Activated CD8-positive, alpha-beta memory T cell treated with anti-CD3 and anti-CD28 coated beads for 48 hours (primary cell): ENCODE results near the gene HTRA1.

Source experiments
- DNase-seq, 3 experiments: peaks; one replicate each; pipeline ENCODE4 v3.0.0-alpha.2; 2020; ENCODE audit warnings: low read depth in 2 of 3, low spot score in 2 of 3

Gene HTRA1

DNA sequence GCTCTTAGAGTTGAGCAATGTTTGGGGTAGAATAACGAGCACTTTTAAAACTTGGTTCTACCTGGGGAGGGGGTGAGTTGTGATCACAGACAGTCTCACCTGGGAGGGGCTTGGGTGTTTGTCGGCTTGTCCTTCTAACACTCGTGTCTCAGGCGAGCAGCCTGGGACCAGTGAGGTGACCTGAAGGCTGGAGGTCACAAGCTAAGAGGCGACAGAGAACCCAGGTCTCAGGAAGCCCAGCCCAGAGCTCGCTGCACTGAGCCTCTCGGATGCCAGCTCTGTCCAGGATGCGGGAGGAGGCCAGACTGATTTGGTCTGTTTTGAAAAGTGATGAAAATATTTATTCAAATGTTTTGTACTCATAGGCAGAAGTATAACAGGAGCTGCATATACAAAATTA is 11.8 kb downstream of the HTRA1 start:
- no peak for DNase-seq

DNA sequence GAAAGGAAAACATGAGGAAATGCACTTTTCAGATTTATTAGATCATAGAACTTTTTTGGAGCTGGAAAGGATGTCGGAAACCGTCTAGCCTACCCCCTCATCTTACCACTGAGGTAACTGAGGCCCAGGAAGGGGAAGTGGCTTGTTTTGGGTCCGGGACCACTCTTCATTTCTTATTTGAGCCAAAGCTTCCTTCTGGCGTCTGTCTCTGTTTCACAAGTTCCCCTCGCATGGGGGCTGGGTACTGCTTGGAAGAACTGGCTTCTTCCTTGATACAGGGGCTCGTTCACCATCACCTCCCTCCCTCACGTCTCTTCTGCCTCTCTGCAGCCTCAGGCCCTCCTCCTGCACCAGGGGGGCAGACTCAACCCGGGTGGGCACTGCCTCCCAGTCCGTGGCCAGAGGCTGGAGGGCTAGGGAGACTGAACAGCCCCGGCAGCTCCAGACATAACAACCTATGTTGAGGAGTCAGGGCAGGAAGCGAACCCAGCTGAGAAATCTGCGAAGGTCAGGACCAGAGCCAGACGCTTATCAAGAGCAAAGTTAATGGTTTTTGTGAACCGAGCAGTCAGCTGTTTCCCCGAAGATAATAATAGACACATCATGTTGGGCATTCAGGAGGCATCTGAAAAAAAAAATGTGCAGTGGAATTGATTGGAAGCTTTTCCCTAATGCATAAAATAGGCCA is 12.9 kb downstream of the HTRA1 start:
- DNase-seq, result no peak

DNA sequence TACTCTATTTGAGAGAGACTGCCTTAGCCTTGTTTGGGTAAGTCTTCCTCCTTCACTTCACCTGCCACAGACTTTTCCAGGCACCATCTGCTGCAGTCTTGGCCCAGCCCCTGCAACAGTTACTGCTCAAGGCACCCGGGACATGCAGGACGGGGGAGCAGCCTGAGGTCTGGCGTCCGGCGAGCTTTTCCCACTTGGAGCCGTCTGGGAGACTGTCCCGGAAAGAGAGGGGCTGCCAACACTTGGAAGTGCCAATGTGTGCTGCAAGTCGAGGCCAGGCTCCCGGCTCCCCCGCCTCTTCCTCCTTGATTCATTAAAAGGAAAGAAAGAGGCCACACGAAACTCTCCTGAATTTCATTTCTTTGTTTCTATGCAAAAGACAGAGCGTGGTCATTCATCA is 13.7 kb downstream of the HTRA1 start:
- no peak for DNase-seq

DNA sequence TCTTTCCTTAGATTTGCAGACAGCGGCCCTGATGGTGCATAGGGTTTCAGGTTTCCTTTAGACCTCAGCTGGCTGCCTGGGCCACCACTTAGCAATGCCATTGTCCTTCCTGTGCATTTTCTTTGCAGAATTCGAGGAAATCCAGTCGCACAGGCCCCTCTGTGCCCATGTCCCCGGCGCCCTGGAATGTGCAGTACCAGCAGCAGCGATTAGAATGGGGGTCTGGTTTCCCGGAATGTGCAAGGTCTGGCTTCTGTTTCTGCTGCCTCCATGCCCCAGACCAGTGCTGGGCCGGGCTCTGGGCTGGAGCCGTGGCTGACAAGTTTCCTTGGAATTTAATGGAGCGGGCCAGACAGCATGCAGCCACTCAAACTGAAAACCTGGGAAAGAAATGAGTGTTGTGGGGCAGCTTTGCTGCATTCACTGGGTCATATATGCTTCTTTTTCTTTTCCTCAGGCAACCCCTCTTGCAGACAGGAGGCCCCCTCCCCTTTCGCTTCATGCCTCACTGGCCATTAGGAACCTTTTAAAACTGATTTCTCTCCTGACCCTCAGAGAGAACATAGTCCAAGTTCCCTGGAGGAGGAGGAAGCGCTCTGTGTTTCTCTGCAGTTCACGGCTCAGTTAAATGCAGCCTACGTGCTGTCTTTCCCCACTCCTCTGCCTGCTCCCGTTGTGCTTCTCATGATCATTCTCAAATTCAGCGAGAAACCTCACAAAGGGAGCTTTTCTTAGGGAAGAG is 14.4 kb downstream of the HTRA1 start:
- DNase-seq, result no peak

DNA sequence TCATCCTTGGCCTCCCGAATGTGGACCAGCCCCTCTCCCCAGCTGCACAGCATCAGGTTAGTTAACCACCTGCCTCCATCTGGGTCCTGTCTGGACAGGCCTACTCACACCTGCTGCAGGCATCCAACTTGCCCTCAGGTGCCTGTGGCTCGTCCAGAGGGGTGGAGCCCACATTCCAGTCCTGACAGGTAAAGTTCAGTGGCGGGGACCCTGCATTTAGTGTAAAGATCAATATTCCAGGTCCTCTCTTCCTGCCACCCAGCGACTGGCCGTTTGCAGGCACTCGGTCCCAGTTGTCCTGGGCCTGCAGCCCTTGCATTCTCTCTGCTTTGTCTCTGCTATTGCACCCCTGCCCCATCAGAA is 15.0 kb downstream of the HTRA1 start:
- no peak for DNase-seq

DNA sequence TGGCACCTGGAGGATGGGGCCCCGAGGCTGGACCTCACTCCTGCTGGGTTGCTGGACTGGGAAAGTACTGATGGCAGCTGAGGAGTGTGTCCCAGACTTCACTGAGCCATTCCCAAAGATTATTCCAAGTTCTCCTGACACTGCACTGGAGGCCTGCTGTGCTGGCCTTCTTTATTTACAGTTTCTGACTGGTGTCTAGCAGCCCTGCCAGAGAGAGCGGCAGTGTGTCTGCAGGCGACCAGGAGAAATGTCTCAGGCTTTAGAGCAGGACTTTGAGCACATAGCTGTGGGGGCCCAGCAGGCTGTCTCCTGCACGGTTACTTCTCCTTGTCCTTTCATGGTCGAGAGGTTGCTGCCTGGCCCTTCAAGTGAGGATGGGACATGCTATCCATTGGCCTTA is 16.1 kb downstream of the HTRA1 start:
- DNase-seq, result no peak

DNA sequence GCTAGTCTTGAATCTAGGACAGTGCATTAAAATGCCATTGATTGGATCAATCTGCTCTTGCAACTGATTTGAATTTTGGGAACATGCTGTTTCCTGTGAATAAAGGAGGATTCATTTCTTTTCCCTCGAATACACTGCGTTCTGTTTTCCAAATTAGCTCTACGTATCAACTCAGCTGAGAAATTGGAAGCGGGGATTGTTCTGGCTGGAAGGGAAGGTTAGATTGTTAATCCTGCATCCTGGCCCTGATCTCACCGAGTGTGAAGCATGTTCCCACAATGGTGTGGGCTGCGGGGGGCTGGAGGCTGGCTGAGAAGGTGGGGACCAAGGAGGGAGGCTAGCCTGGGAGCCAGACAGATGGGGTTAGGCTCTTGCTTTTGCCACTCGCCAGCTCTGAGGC is 17.6 kb downstream of the HTRA1 start:
- no peak for DNase-seq

DNA sequence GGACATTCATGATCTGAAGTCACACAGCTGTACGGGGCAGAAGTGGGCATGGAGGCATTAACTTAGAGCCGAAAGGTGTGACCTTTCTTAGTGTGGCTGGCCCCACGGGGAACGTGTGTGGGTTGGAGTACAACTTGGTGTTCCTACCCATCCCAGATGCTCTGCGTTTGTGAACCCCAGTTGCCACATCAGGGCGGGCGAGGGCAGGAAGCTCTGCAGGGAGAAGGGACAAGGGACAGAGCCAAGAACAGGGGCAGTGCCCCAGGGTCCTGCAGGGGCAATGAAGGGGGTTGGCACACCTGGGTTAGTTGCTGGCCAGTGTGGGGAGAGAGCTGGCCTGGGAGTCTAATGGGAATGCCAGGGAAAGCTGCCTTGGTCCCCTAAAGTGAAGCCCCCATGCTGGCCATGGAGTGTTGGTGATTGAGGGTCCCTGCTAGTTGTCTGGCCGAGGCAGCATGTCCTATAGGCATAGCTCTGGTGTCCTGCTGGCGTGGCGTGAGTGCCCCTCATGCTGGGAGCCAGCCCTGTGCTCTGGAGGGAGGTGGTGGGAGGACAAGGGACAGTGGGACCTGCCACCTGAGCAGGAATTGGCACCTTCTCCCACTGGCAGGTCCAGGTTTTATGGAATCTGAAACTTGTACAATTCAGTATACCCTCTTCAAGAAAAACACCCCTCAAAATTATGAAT is 18.9 kb downstream of the HTRA1 start:
- no peak for DNase-seq

DNA sequence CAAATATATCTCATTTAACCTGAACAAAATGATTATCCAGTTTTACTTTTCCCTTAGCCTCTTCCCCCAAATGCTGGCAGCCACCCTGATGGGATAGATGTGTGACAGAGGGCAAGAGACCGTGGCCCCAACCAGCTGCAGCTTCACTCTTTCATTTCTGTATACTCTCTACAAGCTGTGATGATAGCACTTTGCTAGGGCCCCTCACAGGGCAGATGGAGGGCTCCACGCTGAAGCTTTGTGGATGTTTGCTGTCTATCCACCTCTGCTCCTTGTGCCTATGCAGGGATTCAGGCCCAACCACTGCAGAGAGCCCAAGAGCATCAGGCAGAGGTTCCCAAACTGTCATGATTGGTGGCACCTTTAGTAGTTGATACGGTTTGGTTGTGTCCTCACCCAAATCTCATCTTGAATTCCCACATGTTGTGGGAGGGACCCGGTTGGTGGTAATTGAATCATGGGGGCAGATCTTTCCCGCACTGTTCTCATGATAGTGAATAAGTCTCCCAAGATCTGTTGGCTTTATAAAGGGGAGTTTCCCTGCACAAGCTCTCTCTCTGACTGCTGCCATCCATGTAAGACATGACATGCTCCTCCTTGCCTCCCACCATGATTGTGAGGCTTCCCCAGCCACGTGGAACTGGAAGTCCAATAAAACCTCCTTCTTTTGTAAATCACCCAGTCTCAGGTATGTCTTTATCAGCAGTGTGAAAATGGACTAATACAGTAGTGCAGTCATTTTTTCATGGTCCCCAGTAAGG is 20.1 kb downstream of the HTRA1 start:
- no peak for DNase-seq

DNA sequence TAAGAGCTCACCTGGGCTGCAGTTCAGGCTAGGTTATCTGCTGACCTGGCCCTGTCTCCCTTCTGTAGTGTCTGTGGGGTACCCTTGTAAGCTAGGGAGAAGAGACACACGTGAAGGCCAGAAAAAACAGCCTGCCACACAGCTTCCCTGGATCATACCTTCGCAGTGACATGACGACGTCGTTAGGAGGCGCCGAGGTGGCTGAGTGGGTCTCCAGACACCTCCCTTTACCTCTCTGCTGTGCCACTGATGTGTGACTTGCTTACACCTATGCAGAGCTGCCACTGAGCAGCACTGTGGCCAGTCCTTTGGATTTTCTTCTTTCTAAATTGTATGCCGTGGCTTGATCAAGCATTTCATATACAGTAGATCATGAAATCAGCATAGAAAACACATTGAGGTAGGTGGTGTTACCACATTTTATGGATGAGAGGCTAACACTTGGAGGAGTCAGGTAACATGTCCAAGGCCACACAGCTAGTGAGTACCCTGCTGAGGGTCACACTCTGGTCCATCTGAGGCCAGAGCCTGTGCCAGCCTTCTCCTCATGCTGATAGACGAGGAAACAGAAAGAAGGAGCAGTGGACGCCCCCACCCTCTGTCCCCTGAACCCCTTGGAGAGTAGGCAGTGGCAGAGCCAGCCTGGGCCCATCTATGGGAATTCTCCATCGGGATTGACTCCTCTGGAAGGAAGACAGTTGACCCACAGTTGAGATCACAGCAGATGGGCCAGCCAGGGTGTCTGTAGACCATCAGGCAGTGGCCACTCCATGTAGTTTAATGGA is 23.1 kb downstream of the HTRA1 start:
- no peak for DNase-seq

DNA sequence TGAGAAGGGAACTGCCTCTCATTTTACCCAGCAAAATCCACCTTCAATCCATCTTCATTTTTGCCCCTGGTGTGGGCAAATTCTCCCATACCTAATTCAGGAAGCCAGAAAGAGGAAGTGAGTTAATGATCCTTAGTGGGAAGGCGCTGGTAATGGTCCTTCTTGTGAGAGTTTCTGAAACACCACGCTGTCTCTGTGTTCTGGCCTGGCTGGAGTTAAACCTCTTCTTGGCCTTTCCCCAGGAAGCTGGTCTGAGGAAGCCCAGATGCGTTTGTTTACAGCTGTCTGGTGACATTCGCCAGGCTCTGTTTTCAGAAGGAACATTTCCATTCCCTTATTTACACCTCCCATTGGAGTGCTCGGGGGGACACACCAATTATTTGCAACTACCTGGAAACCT is 24.3 kb downstream of the HTRA1 start:
- no peak for DNase-seq

DNA sequence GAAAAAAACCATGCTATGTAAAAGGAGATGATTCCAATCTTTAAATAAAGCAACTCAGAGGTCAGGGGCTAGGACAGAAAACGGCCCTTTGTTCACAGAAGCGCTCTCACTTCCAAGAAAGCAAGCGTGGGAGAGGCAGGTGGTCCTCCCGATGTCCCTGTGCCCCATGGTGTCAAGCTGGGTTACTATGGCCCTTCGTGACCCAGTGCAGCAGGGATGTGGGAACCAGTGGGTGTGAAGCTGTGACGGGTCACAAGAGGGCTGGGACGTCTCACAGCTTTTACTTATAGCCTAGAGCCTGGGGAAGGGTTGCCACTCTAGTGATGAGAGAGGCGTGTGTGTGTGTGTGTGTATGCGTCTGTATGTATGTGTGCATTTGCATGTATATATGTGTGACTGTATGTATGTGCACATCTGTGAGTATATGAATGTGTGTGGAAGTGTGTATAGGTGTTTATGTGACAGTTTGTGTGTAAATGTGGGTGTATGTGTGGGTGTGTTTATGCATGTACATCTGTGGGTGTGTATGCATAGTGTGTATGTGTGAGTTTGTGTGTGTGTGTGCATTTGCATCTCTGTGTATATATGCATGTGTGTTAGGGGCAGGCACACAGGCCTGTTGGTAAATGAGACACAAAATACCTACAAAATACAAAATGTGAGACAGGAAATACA is 25.2 kb downstream of the HTRA1 start:
- no peak for DNase-seq

DNA sequence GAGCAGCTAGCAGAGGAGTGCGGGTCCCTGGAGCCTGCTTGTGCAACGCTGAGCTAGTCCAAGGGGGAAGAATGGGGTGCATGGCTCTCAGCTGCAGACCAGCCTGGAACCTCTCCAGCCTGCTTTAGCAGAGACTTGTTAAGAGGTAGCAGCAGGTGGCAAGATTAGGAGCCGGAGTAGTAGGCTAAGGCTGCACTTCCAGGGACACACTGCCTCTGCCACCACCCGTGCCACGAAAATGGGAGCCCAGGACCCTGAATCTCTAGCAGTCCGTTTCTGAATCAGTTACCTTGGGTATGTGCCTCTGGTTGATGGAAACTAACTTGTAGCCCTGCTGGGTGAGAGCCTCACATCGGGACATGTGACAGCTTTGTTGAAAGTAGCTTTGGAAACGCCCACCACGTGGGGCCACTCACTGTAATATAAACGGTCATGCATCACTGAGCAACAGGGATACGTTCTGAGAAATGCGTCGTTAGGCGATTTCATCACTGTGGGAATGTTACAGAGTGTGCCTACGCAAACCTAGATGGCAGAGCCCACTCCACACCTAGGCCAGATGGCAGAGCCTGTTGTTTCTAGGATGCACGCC is 25.9 kb downstream of the HTRA1 start:
- no peak for DNase-seq

DNA sequence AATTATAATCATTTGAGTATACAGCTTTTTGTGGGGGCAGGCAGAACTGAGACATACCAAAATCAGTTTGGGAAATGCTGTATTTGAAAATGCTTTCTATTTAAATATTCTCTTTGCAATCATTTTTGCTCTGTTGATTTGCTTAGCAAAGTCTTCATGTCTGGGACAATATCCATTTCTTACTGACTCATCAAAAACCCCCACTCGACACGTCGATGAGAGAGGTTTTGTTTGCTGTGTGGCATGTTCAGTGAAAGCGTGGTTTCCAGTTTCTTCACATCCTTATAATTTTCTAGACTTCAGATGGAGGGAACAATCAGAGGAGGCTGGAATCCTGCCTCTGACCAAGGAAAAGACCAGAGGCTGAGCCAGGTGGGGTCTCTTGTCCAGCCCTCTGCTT is 28.9 kb downstream of the HTRA1 start:
- DNase-seq, result no peak

DNA sequence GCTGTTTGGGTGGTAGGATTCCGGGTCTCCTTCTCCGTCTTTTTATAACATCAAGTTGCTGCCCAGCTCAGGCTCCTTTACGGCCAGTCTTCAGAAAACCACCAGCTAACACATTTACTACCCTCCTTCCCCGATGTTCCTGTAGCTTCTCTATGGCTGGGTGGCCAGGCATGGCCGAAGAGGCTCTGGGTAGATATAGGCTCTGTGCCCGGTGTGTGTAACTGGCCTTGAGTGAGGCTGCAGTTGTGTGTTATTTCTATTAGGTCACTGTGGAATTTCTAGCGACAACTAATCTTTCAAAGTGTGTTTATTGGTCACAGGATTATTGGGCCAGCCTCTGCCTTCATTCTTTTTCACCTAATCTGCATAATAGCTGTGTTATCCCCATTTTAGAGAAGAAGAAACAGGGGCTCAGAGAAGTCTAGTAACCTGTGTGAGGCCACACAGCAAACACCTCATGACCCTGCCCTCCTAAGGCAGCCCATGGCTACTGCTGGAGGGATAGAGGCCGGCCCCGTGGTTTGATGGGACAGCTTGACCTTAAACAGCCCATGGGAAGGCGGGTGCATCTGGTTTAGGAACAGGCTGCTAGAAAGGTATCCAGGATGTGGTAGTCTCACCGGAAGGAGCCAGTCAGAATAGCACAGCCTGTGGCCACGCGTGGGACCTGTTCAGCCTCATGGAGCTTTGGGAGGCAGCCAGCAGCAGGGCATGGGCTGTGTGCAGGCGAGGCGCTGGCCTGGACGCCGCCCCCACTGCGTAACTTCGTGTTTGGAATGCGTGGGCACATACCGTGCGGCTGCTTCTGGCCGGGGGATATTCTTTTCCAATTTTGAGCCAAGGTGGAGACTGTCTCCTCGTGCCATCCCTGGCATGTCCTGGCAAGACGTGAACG is 29.7 kb downstream of the HTRA1 start:
- peak in 1 of 3 experiments; percentile 12 for DNase-seq

DNA sequence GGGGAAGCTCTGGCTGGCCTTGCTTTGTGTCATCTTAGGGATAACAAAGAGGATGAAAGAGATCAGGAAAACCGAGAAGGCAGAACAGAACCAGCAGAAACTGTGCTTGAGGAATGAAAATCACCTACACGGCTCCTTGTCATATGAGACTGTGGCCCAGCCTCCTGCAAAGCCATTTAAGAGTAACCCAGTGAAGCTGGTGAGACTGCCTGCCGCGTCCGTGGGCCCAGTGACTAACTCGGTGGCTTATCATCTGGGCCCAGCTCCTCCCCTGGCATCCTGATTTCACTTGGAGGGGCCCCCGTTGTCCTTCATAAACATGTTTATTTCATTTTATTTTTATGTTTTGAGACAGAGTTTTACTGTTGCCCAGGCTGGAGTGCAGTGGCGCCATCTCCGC is 30.7 kb downstream of the HTRA1 start:
- no peak for DNase-seq

DNA sequence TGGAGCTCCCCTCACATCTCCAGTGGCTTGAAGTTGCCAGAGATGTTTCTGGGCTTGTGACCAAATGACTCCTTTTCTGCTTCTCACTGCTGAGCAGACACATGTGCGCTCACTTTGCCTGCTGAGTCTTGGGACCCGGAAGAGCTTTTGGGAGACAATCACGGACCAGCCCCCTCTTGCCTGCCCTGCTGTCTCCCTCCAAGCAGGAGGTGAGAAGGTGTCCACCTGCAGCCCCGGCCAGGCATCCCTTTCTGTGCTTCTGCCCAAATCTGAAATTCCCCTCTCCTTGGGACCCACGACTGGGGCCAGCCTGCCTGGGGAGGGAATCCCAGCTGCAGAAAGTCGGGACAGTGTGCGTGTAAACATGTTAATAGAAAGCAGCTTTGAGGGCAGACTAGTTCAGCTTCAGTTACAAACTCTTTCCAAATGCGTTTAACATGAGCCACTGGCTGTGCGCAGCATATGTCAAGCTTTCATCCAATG is 31.7 kb downstream of the HTRA1 start:
- DNase-seq, result no peak

DNA sequence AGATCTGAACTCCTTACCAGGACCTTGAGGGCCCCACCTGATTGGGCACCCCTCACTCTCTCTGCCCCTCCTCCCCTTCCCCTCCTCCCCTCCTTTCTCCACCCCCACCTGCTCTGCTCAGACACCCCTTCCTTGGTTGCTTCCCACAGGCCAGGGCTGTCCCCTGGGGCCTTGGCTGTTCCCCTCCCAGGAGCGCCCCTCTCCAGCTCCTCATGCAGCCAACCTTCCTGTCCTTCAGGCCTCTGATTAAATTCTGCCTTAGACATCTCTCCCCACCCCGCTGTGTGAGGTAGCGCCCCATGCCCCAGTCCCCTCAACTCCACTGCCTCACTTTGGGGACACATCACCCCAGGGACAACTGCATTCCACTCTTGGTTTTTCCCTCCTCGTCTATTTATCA is 32.4 kb downstream of the HTRA1 start:
- no peak for DNase-seq
